T-cell (primary cell): ENCODE data around the gene MDFIC. TPM values are rescaled to one million over a fixed set of nuclear protein-coding genes. Genes with fewer than 3 reads are reported as not detected.
A peak's percentile ranks its signal among the peaks of the same experiment; 100 is the strongest.

Experiments
- ATAC-seq, 4 experiments: fragments of 200-7000 bp in 3 of 4; fragments of 150-1000 bp in 1 of 4; cut with Tn5 transposase; replicated peaks in 1 of 4; 1 replicate in 3 of 4; 2 replicates in 1 of 4; pipeline ENCODE4 v1.10.0; 2021; ENCODE audit warnings: moderate library complexity in 3 of 4, mild to moderate bottlenecking in 2 of 4, moderate number of reproducible peaks in 1 of 4
- CTCF ChIA-PET, 2 donors: fragments of 300-600 bp; sonication (Branson Sonifier 250); formaldehyde crosslinking; loops; one replicate each; lab custom pipeline; 2022; ENCODE audit warnings: antibody characterized with exemption in 2 of 2; lab: Charles Lee
- POLR2A ChIA-PET, 2 donors: fragments of 300-600 bp; sonication (Branson Sonifier 250); formaldehyde crosslinking; loops; one replicate each; lab custom pipeline; 2022; ENCODE audit warnings: antibody characterized with exemption in 2 of 2; lab: Charles Lee
- DNase-seq, 35 experiments: peaks; one replicate each; pipeline versions ENCODE4 v3.0.0 to v3.0.0-alpha.2; 2013 to 2023
- H3K27ac ChIP-seq: one replicate; pipeline ENCODE4 v1.5.1; 2013; ENCODE audit warnings: low read length
- H3K27me3 ChIP-seq, 2 experiments: replicated peaks in 1 of 2; 1 replicate in 1 of 2; 2 replicates in 1 of 2; pipeline versions ENCODE4 v1.6.1 to v1.7.0; 2013; ENCODE audit warnings: low read length in 1 of 2, mixed read lengths in 1 of 2; ENCODE audit not compliant: control insufficient read depth in 2 of 2, insufficient read depth in 2 of 2; ENCODE audit errors: extremely low read depth in 1 of 2
- H3K36me3 ChIP-seq, 2 donors: 1 replicate in 1 of 2; 2 replicates in 1 of 2; pipeline versions ENCODE4 v1.6.1 to v1.7.0; 2013; ENCODE audit warnings: low read length in 1 of 2; ENCODE audit not compliant: control insufficient read depth in 2 of 2, insufficient read depth in 1 of 2; ENCODE audit errors: extremely low read depth in 1 of 2
- H3K4me1 ChIP-seq, 2 experiments: 1 replicate in 1 of 2; 2 replicates in 1 of 2; pipeline versions ENCODE4 v1.6.1 to v1.7.0; 2013; ENCODE audit warnings: low read length in 2 of 2, mixed read lengths in 1 of 2; ENCODE audit not compliant: insufficient read depth in 2 of 2, control insufficient read depth in 1 of 2; ENCODE audit errors: extremely low read depth in 1 of 2
- H3K4me3 ChIP-seq, 2 donors: 1 replicate in 1 of 2; 2 replicates in 1 of 2; pipeline versions ENCODE4 v1.5.1 to v1.7.0; 2013; ENCODE audit warnings: mild to moderate bottlenecking in 2 of 2, low read length in 1 of 2, moderate library complexity in 1 of 2; ENCODE audit not compliant: control insufficient read depth in 1 of 2; ENCODE audit errors: extremely low read depth in 1 of 2
- H3K9me3 ChIP-seq: 2 replicates; pipeline ENCODE4 v1.7.0; 2013
- H3K27ac Mint-ChIP-seq, 2 donors: one replicate each; pipeline ENCODE4 v1.8.0; 2020 to 2021; ENCODE audit warnings: mild to moderate bottlenecking in 2 of 2, mixed read lengths in 2 of 2
- H3K27me3 Mint-ChIP-seq, 2 donors: one replicate each; pipeline ENCODE4 v1.8.0; 2021 to 2022; ENCODE audit warnings: mixed read lengths in 2 of 2
- H3K36me3 Mint-ChIP-seq: one replicate; pipeline ENCODE4 v1.8.0; 2021; ENCODE audit warnings: mixed read lengths
- H3K4me1 Mint-ChIP-seq, 3 donors: one replicate each; pipeline ENCODE4 v1.8.0; 2020 to 2022; ENCODE audit warnings: mixed read lengths in 3 of 3, mild to moderate bottlenecking in 1 of 3
- H3K4me3 Mint-ChIP-seq, 3 donors: one replicate each; pipeline ENCODE4 v1.8.0; 2020 to 2022; ENCODE audit warnings: mild to moderate bottlenecking in 3 of 3, mixed read lengths in 3 of 3, moderate library complexity in 3 of 3
- H3K9me3 Mint-ChIP-seq, 3 donors: one replicate each; pipeline ENCODE4 v1.8.0; 2020 to 2022; ENCODE audit warnings: mixed read lengths in 3 of 3
- WGBS: methylation state at CpG from one replicate; pipeline ENCODE4 v1.1.5; 2013; ENCODE audit warnings: missing lambda C conversion rate; ENCODE audit not compliant: insufficient coverage; 5-methylcytosine and 5-hydroxymethylcytosine counted together
- total RNA-seq, 35 experiments: library from RNA in 6 of 35; stranded (reverse) in 6 of 35; fragments of 120-200 nt in 1 of 35; gene quantifications; one replicate each; pipeline versions ENCODE4 v1.2.1 to v1.2.4 and lab custom pipeline; 2013 to 2026

The MDFIC gene
- total RNA-seq, 5 donors from 2014 or later (not counting 1 experiment from before 2014, with no cell fraction given) = 56.3 to 84.6 (median 65.0) TPM

DNA sequence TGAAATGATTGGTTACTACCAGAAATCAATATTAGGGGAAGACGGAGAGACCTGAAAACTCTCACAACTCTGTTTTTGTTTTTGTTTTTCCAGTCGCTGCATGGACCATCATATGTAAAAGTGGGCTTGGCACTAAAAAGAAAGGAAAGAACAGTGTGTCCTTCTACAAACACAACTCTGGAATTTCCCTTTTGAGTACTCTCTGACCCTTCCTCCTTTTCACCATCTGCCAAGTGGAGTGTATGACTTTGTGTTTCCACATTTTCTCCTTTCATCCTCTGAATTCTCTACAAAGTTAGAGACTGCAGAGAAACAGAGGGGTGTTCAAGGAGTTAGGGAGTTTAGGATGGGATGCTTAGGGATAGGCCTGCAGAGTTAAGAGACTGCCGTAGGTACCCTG, 92.0 kb downstream of the MDFIC start:
- Mint-ChIP-seq H3K9me3 (peaks cover 0 to 3% (median 0%) of the 10 kb centered on the region in 3 donors), H3K36me3 (peaks cover 46% of the 10 kb centered on the region), H3K4me1 (peaks cover 54 to 71% (median 62%) of the 10 kb centered on the region in 3 donors), H3K27ac (peak overlapping the region; percentile 55 to 78), H3K27me3 (no peaks in the 10 kb centered on the region), H3K4me3 (no peak overlapping the region)
- WGBS = no CpG with 5 or more reads among the region's 3 CpGs
- Histone ChIP-seq H3K27me3 (no peaks in the 10 kb centered on the region), H3K9me3 (no peaks in the 10 kb centered on the region), H3K36me3 (peaks cover 0 to 17% of the 10 kb centered on the region in 2 donors), H3K4me1 (peaks cover 8 to 26% of the 10 kb centered on the region in 2 experiments), H3K27ac (no peak overlapping the region), H3K4me3 (no peak overlapping the region)
- DNase-seq (no peak), ATAC-seq (no peak)
- POLR2A ChIA-PET = no interaction called here
- CTCF ChIA-PET = no interaction called here

GRCh38 chr7:115014794-115015193, 92.9 kb downstream of the MDFIC start:
- H3K4me1 ChIP-seq = peaks cover 4 to 18% of the 10 kb centered on the region in 2 experiments
- H3K27me3 ChIP-seq = no peaks in the 10 kb centered on the region
- ATAC-seq = peak in 1 of 4 experiments; percentile 23
- H3K27me3 Mint-ChIP-seq = no peaks in the 10 kb centered on the region
- ChIA-PET CTCF (no interaction called here), POLR2A (no interaction called here)
- H3K27ac Mint-ChIP-seq = no peak overlapping the region
- peaks cover 49% of the 10 kb centered on the region for H3K36me3 Mint-ChIP-seq
- H3K4me1 Mint-ChIP-seq = peaks cover 50 to 64% (median 53%) of the 10 kb centered on the region in 3 donors
- peaks cover 0 to 17% of the 10 kb centered on the region in 2 donors for H3K36me3 ChIP-seq
- no peak overlapping the region for H3K4me3 Mint-ChIP-seq
- H3K4me3 ChIP-seq = no peak overlapping the region
- peak in 1 of 35 experiments; percentile 12 for DNase-seq
- peaks cover 0 to 3% (median 0%) of the 10 kb centered on the region in 3 donors for H3K9me3 Mint-ChIP-seq
- no CpG with 5 or more reads among the region's 1 CpG for WGBS
- H3K9me3 ChIP-seq = no peaks in the 10 kb centered on the region
- H3K27ac ChIP-seq = no peak overlapping the region

DNA sequence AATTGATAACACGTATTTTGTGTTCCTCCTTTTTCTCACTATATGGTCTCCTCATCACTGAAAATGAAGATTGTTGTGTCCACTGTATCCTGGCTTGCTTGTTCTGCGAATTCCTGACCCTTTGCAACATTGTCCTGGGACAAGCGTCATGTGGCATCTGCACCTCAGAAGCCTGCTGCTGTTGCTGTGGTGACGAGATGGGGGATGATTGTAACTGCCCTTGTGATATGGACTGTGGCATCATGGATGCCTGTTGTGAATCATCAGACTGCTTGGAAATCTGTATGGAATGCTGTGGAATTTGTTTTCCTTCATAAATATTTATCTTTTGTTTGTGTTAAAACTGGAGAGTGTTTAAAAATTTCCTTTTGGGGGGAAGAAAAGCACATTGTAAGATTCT, 93.7 kb downstream of the MDFIC start:
- H3K4me1 Mint-ChIP-seq = peaks cover 53 to 67% (median 53%) of the 10 kb centered on the region in 3 donors
- Histone ChIP-seq H3K27ac (no peak overlapping the region), H3K27me3 (no peaks in the 10 kb centered on the region), H3K4me3 (no peak overlapping the region), H3K9me3 (no peaks in the 10 kb centered on the region), H3K4me1 (peaks cover 3 to 12% of the 10 kb centered on the region in 2 experiments), H3K36me3 (peaks cover 0 to 17% of the 10 kb centered on the region in 2 donors)
- 97% methylated on average over 3 of the region's 4 CpGs for WGBS
- DNase-seq (no peak), ATAC-seq (no peak)
- ChIA-PET POLR2A (interaction anchor here in 1 of 2 donors (0.5 kb wide), 1 partner anchor 856 kb away, joined by 6 read pairs; no protein-coding TSS in a partner anchor), CTCF (no interaction called here)
- peaks cover 0 to 3% (median 0%) of the 10 kb centered on the region in 3 donors for H3K9me3 Mint-ChIP-seq
- H3K4me3 Mint-ChIP-seq = no peak overlapping the region
- peaks cover 49% of the 10 kb centered on the region for H3K36me3 Mint-ChIP-seq
- no peaks in the 10 kb centered on the region for H3K27me3 Mint-ChIP-seq
- peak overlapping the region in 1 of 2 donors; percentile 57 for H3K27ac Mint-ChIP-seq

GRCh38 chr7:115019882-115020605, 98.2 kb downstream of the MDFIC start:
- CTCF ChIA-PET = no interaction called here
- Histone ChIP-seq H3K27me3 (no peaks in the 10 kb centered on the region), H3K36me3 (peaks cover 0 to 11% of the 10 kb centered on the region in 2 donors), H3K4me1 (peaks cover 4 to 7% of the 10 kb centered on the region in 2 experiments), H3K9me3 (no peaks in the 10 kb centered on the region), H3K27ac (no peak overlapping the region), H3K4me3 (no peak overlapping the region)
- no CpG with 5 or more reads among the region's 4 CpGs for WGBS
- H3K4me3 Mint-ChIP-seq = no peak overlapping the region
- ATAC-seq = peak in 2 of 4 experiments; percentile 38 to 40
- peaks cover 43 to 57% (median 48%) of the 10 kb centered on the region in 3 donors for H3K4me1 Mint-ChIP-seq
- peaks cover 19% of the 10 kb centered on the region for H3K36me3 Mint-ChIP-seq
- POLR2A ChIA-PET = no interaction called here
- H3K27ac Mint-ChIP-seq = peak overlapping the region; percentile 57 to 62
- no peaks in the 10 kb centered on the region for H3K9me3 Mint-ChIP-seq
- H3K27me3 Mint-ChIP-seq = no peaks in the 10 kb centered on the region
- no peak for DNase-seq

- no CpG with 5 or more reads among the region's 6 CpGs for WGBS
- ChIA-PET CTCF (no interaction called here), POLR2A (no interaction called here)
- H3K4me1 Mint-ChIP-seq = peaks cover 32 to 35% (median 35%) of the 10 kb centered on the region in 3 donors
- ATAC-seq = no peak
- H3K27ac Mint-ChIP-seq = peak overlapping the region in 1 of 2 donors; percentile 16
- peak overlapping the region in 1 of 3 donors; percentile 46 for H3K4me3 Mint-ChIP-seq
- Histone ChIP-seq H3K9me3 (no peaks in the 10 kb centered on the region), H3K27me3 (no peaks in the 10 kb centered on the region), H3K27ac (no peak overlapping the region), H3K4me3 (no peak overlapping the region), H3K36me3 (no peaks in the 10 kb centered on the region), H3K4me1 (peaks cover 4% of the 10 kb centered on the region in 2 experiments)
- DNase-seq = no peak
- no peaks in the 10 kb centered on the region for H3K27me3 Mint-ChIP-seq
- peaks cover 3% of the 10 kb centered on the region for H3K36me3 Mint-ChIP-seq
- no peaks in the 10 kb centered on the region for H3K9me3 Mint-ChIP-seq
Measured at GRCh38 chr7:115023219-115023618, 101.3 kb downstream of the MDFIC start.

- DNase-seq (no peak), ATAC-seq (peak in 3 of 4 experiments; percentile 27 to 36 (median 32))
- WGBS = no CpG with 5 or more reads among the region's 3 CpGs
- Mint-ChIP-seq H3K4me1 (peaks cover 31 to 35% (median 35%) of the 10 kb centered on the region in 3 donors), H3K36me3 (peaks cover under 1% of the 10 kb centered on the region), H3K9me3 (no peaks in the 10 kb centered on the region), H3K27me3 (no peaks in the 10 kb centered on the region), H3K27ac (peak overlapping the region in 1 of 2 donors; percentile 41), H3K4me3 (peak overlapping the region in 2 of 3 donors; percentile 13 to 46)
- Histone ChIP-seq H3K4me1 (peaks cover 4% of the 10 kb centered on the region in 2 experiments), H3K9me3 (no peaks in the 10 kb centered on the region), H3K4me3 (no peak overlapping the region), H3K36me3 (no peaks in the 10 kb centered on the region), H3K27me3 (no peaks in the 10 kb centered on the region), H3K27ac (no peak overlapping the region)
- POLR2A ChIA-PET = interaction anchor here in 1 of 2 donors (0.7 kb wide), 1 partner anchor 443 kb away, joined by 3 read pairs; no protein-coding TSS in a partner anchor
- CTCF ChIA-PET = no interaction called here
Measured at GRCh38 chr7:115024276-115024675, 102.4 kb downstream of the MDFIC start.
